Measurements from ENCODE around the gene PCDHA2.
"Not testable (repeated sequence)": the region's sequence is repeated elsewhere in the genome, so short reads cannot be mapped to it uniquely, and the experiment has no call there.

The PCDHA2 gene

DNA sequence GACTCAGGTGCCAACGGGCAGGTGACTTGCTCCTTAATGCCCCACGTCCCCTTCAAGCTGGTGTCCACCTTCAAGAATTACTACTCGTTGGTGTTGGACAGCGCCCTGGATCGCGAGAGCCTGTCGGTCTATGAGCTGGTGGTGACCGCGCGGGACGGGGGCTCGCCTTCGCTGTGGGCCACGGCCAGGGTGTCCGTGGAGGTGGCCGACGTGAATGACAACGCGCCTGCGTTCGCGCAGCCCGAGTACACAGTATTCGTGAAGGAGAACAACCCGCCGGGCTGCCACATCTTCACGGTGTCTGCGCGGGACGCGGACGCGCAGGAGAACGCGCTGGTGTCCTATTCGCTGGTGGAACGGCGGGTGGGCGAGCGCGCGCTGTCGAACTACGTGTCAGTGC is 7.2 kb upstream of the PCDHA2 start:
- CTCF ChIA-PET = interaction anchor here (1.2 kb wide), 1 partner anchor 12 kb away, joined by 3 read pairs; no protein-coding TSS in a partner anchor
- Histone ChIP-seq H3K9me3 (ENCODE audit: control extremely low read depth in 1 of 5, control insufficient read depth in 4 of 5, insufficient read depth in 2 of 5, low read depth in 1 of 5, low read length in 4 of 5) (peaks cover 8 to 72% (median 43%) of the 10 kb centered on the region in 5 experiments), H3K27me3 (replicated peaks in 2 of 5; ENCODE audit: control insufficient read depth in 4 of 5, insufficient read depth in 5 of 5, low read length in 4 of 5) (peaks cover 10 to 38% (median 18%) of the 10 kb centered on the region in 5 experiments)
- H3K27ac ChIP-seq (ENCODE audit: insufficient read depth in 1 of 2, low read depth in 1 of 2, low read length in 2 of 2, poor library complexity in 1 of 2, severe bottlenecking in 2 of 2); H3K4me3 ChIP-seq (ENCODE audit: control insufficient read depth in 1 of 7, extremely low read depth in 1 of 7, insufficient read depth in 4 of 7, low read depth in 2 of 7, low read length in 6 of 7); POLR2A ChIA-PET; DNase-seq; H3K4me1 ChIP-seq (ENCODE audit: control extremely low read depth in 1 of 4, control insufficient read depth in 4 of 4, insufficient read depth in 4 of 4, low read length in 3 of 4); H3K36me3 ChIP-seq (ENCODE audit: control insufficient read depth in 4 of 4, insufficient read depth in 4 of 4, low read length in 3 of 4): not testable (repeated sequence)
- WGBS (ENCODE audit: insufficient coverage) = 44% methylated on average over 38 of the region's 44 CpGs

DNA sequence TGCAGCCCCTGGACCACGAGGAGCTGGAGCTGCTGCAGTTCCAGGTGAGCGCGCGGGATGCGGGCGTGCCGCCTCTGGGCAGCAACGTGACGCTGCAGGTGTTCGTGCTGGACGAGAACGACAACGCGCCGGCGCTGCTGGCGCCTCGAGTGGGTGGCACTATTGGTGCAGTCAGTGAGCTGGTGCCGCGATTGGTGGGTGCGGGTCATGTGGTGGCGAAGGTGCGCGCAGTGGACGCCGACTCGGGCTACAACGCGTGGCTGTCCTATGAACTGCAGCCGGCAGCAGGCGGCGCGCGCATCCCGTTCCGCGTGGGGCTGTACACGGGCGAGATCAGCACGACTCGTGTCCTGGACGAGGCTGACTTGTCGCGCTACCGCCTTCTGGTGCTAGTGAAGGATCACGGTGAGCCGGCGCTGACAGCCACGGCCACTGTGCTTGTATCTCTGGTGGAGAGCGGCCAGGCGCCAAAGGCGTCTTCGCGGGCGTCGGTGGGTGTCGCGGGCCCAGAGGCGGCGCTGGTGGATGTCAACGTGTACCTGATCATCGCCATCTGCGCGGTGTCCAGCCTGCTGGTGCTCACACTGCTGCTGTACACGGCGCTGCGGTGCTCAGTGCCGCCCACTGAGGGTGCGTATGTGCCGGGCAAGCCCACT is 6.7 kb upstream of the PCDHA2 start:
- WGBS (ENCODE audit: insufficient coverage) = 40% methylated on average over 64 of the region's 70 CpGs
- POLR2A ChIA-PET; H3K27ac ChIP-seq (ENCODE audit: insufficient read depth in 1 of 2, low read depth in 1 of 2, low read length in 2 of 2, poor library complexity in 1 of 2, severe bottlenecking in 2 of 2); H3K36me3 ChIP-seq (ENCODE audit: control insufficient read depth in 4 of 4, insufficient read depth in 4 of 4, low read length in 3 of 4); H3K4me1 ChIP-seq (ENCODE audit: control extremely low read depth in 1 of 4, control insufficient read depth in 4 of 4, insufficient read depth in 4 of 4, low read length in 3 of 4); DNase-seq; H3K4me3 ChIP-seq (ENCODE audit: control insufficient read depth in 1 of 7, extremely low read depth in 1 of 7, insufficient read depth in 4 of 7, low read depth in 2 of 7, low read length in 6 of 7): not testable (repeated sequence)
- Histone ChIP-seq H3K27me3 (replicated peaks in 2 of 5; ENCODE audit: control insufficient read depth in 4 of 5, insufficient read depth in 5 of 5, low read length in 4 of 5) (peaks cover 10 to 38% (median 18%) of the 10 kb centered on the region in 5 experiments), H3K9me3 (ENCODE audit: control extremely low read depth in 1 of 5, control insufficient read depth in 4 of 5, insufficient read depth in 2 of 5, low read depth in 1 of 5, low read length in 4 of 5) (peaks cover 11 to 73% (median 40%) of the 10 kb centered on the region in 5 experiments)
- CTCF ChIA-PET = interaction anchor here (1.2 kb wide), 1 partner anchor 12 kb away, joined by 3 read pairs; no protein-coding TSS in a partner anchor

GRCh38 chr5:140791089-140791488 is 3.6 kb upstream of the PCDHA2 start:
- H3K4me1 ChIP-seq (ENCODE audit: control extremely low read depth in 1 of 4, control insufficient read depth in 4 of 4, insufficient read depth in 4 of 4, low read length in 3 of 4) = no peaks in the 10 kb centered on the region
- peaks cover 0 to 2% (median 0%) of the 10 kb centered on the region in 4 experiments for H3K36me3 ChIP-seq (ENCODE audit: control insufficient read depth in 4 of 4, insufficient read depth in 4 of 4, low read length in 3 of 4)
- WGBS (ENCODE audit: insufficient coverage) = 27% methylated on average over 2 of the region's 2 CpGs
- no peak for DNase-seq
- no peak overlapping the region for H3K27ac ChIP-seq (ENCODE audit: insufficient read depth in 1 of 2, low read depth in 1 of 2, low read length in 2 of 2, poor library complexity in 1 of 2, severe bottlenecking in 2 of 2)
- CTCF ChIA-PET = no interaction called here
- H3K9me3 ChIP-seq (ENCODE audit: control extremely low read depth in 1 of 5, control insufficient read depth in 4 of 5, insufficient read depth in 2 of 5, low read depth in 1 of 5, low read length in 4 of 5) = peaks cover 24 to 76% (median 48%) of the 10 kb centered on the region in 5 experiments
- H3K4me3 ChIP-seq (ENCODE audit: control insufficient read depth in 1 of 7, extremely low read depth in 1 of 7, insufficient read depth in 4 of 7, low read depth in 2 of 7, low read length in 6 of 7) = no peak overlapping the region
- POLR2A ChIA-PET = no interaction called here
- H3K27me3 ChIP-seq (replicated peaks in 2 of 5; ENCODE audit: control insufficient read depth in 4 of 5, insufficient read depth in 5 of 5, low read length in 4 of 5) = peaks cover 10 to 50% (median 15%) of the 10 kb centered on the region in 5 experiments

DNA sequence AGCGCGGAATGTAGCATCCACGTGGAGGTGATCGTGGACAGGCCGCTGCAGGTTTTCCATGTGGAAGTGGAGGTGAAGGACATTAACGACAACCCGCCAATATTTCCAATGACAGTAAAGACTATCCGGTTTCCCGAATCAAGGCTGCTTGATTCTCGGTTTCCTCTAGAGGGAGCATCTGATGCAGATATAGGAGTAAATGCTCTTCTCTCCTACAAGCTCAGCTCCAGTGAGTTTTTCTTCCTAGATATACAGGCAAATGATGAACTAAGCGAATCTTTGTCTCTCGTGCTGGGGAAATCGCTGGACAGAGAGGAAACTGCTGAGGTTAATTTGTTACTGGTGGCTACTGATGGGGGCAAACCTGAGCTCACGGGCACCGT is 598 bp downstream of the PCDHA2 start:
- POLR2A ChIA-PET = no interaction called here
- Histone ChIP-seq H3K36me3 (ENCODE audit: control insufficient read depth in 4 of 4, insufficient read depth in 4 of 4, low read length in 3 of 4) (no peaks in the 10 kb centered on the region), H3K27ac (ENCODE audit: insufficient read depth in 1 of 2, low read depth in 1 of 2, low read length in 2 of 2, poor library complexity in 1 of 2, severe bottlenecking in 2 of 2) (no peak overlapping the region), H3K4me1 (ENCODE audit: control extremely low read depth in 1 of 4, control insufficient read depth in 4 of 4, insufficient read depth in 4 of 4, low read length in 3 of 4) (no peaks in the 10 kb centered on the region), H3K27me3 (replicated peaks in 2 of 5; ENCODE audit: control insufficient read depth in 4 of 5, insufficient read depth in 5 of 5, low read length in 4 of 5) (peaks cover 0 to 24% (median 3%) of the 10 kb centered on the region in 5 experiments), H3K4me3 (ENCODE audit: control insufficient read depth in 1 of 7, extremely low read depth in 1 of 7, insufficient read depth in 4 of 7, low read depth in 2 of 7, low read length in 6 of 7) (no peak overlapping the region), H3K9me3 (ENCODE audit: control extremely low read depth in 1 of 5, control insufficient read depth in 4 of 5, insufficient read depth in 2 of 5, low read depth in 1 of 5, low read length in 4 of 5) (peaks cover 19 to 54% (median 29%) of the 10 kb centered on the region in 5 experiments)
- 10% methylated on average over 5 of the region's 15 CpGs for WGBS (ENCODE audit: insufficient coverage)
- DNase-seq = no peak
- CTCF ChIA-PET = no interaction called here

DNA sequence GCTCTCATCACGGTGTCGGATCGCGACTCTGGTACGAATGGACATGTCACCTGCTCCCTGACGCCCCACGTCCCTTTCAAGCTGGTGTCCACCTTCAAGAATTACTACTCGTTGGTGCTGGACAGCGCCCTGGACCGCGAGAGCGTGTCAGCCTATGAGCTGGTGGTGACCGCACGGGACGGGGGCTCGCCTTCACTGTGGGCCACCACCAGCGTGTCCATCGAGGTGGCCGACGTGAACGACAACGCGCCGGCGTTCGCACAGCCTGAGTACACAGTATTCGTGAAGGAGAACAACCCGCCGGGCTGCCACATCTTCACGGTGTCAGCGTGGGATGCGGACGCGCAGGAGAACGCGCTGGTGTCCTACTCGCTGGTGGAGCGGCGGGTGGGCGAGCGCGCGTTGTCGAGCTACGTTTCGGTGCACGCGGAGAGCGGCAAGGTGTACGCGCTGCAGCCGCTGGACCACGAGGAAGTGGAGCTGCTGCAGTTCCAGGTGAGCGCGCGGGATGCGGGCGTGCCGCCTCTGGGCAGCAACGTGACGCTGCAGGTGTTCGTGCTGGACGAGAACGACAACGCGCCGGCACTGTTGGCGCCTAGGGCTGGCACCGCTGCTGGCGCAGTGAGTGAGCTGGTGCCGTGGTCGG is 1.5 kb downstream of the PCDHA2 start:
- H3K36me3 ChIP-seq (ENCODE audit: control insufficient read depth in 4 of 4, insufficient read depth in 4 of 4, low read length in 3 of 4); POLR2A ChIA-PET; H3K27ac ChIP-seq (ENCODE audit: insufficient read depth in 1 of 2, low read depth in 1 of 2, low read length in 2 of 2, poor library complexity in 1 of 2, severe bottlenecking in 2 of 2); DNase-seq; H3K4me1 ChIP-seq (ENCODE audit: control extremely low read depth in 1 of 4, control insufficient read depth in 4 of 4, insufficient read depth in 4 of 4, low read length in 3 of 4); H3K4me3 ChIP-seq (ENCODE audit: control insufficient read depth in 1 of 7, extremely low read depth in 1 of 7, insufficient read depth in 4 of 7, low read depth in 2 of 7, low read length in 6 of 7); CTCF ChIA-PET: not testable (repeated sequence)
- 54% methylated on average over 58 of the region's 72 CpGs for WGBS (ENCODE audit: insufficient coverage)
- Histone ChIP-seq H3K9me3 (ENCODE audit: control extremely low read depth in 1 of 5, control insufficient read depth in 4 of 5, insufficient read depth in 2 of 5, low read depth in 1 of 5, low read length in 4 of 5) (peaks cover 23 to 52% (median 33%) of the 10 kb centered on the region in 5 experiments), H3K27me3 (replicated peaks in 2 of 5; ENCODE audit: control insufficient read depth in 4 of 5, insufficient read depth in 5 of 5, low read length in 4 of 5) (peaks cover 0 to 27% (median 3%) of the 10 kb centered on the region in 5 experiments)

GRCh38 chr5:140796718-140797095 is 2.1 kb downstream of the PCDHA2 start:
- no peak overlapping the region for H3K27ac ChIP-seq (ENCODE audit: insufficient read depth in 1 of 2, low read depth in 1 of 2, low read length in 2 of 2, poor library complexity in 1 of 2, severe bottlenecking in 2 of 2)
- ChIA-PET CTCF (no interaction called here), POLR2A (no interaction called here)
- H3K9me3 ChIP-seq (ENCODE audit: control extremely low read depth in 1 of 5, control insufficient read depth in 4 of 5, insufficient read depth in 2 of 5, low read depth in 1 of 5, low read length in 4 of 5) = peaks cover 24 to 57% (median 39%) of the 10 kb centered on the region in 5 experiments
- no peak for DNase-seq
- 55% methylated on average over 36 of the region's 39 CpGs for WGBS (ENCODE audit: insufficient coverage)
- no peak overlapping the region for H3K4me3 ChIP-seq (ENCODE audit: control insufficient read depth in 1 of 7, extremely low read depth in 1 of 7, insufficient read depth in 4 of 7, low read depth in 2 of 7, low read length in 6 of 7)
- no peaks in the 10 kb centered on the region for H3K4me1 ChIP-seq (ENCODE audit: control extremely low read depth in 1 of 4, control insufficient read depth in 4 of 4, insufficient read depth in 4 of 4, low read length in 3 of 4)
- peaks cover 0 to 32% (median 3%) of the 10 kb centered on the region in 5 experiments for H3K27me3 ChIP-seq (replicated peaks in 2 of 5; ENCODE audit: control insufficient read depth in 4 of 5, insufficient read depth in 5 of 5, low read length in 4 of 5)
- H3K36me3 ChIP-seq (ENCODE audit: control insufficient read depth in 4 of 4, insufficient read depth in 4 of 4, low read length in 3 of 4) = no peaks in the 10 kb centered on the region

GRCh38 chr5:140800816-140801493 is 6.3 kb downstream of the PCDHA2 start, which contains the start of gene PCDHA3:
Gene PCDHA3, plus strand, starts transcription at chr5:140801057.
- ChIA-PET CTCF (no interaction called here), POLR2A (no interaction called here)
- 25% methylated on average over 13 of the region's 29 CpGs for WGBS (ENCODE audit: insufficient coverage)
- DNase-seq = peak in 2 of 3 donors; percentile 22 to 35
- Histone ChIP-seq H3K4me3 (ENCODE audit: control insufficient read depth in 1 of 7, extremely low read depth in 1 of 7, insufficient read depth in 4 of 7, low read depth in 2 of 7, low read length in 6 of 7) (no peak within 1 kb of the TSS), H3K27ac (ENCODE audit: insufficient read depth in 1 of 2, low read depth in 1 of 2, low read length in 2 of 2, poor library complexity in 1 of 2, severe bottlenecking in 2 of 2) (no peak within 1 kb of the TSS), H3K9me3 (ENCODE audit: control extremely low read depth in 1 of 5, control insufficient read depth in 4 of 5, insufficient read depth in 2 of 5, low read depth in 1 of 5, low read length in 4 of 5) (peaks cover 10 to 47% (median 38%) of the 10 kb centered on the region in 5 experiments), H3K4me1 (ENCODE audit: control extremely low read depth in 1 of 4, control insufficient read depth in 4 of 4, insufficient read depth in 4 of 4, low read length in 3 of 4) (no peaks in the 10 kb centered on the region), H3K27me3 (replicated peaks in 2 of 5; ENCODE audit: control insufficient read depth in 4 of 5, insufficient read depth in 5 of 5, low read length in 4 of 5) (peaks cover 0 to 35% (median 0%) of the 10 kb centered on the region in 5 experiments), H3K36me3 (ENCODE audit: control insufficient read depth in 4 of 4, insufficient read depth in 4 of 4, low read length in 3 of 4) (no peaks in the 10 kb centered on the region)
